GM21390 (cell line): Measurements from ENCODE around the gene PROCA1.
"Not testable (repeated sequence)": the region's sequence is repeated elsewhere in the genome, so short reads cannot be mapped to it uniquely, and the experiment has no call there.

Source experiments
- ATAC-seq: cut with Tn5 transposase; IDR thresholded peaks from one replicate; pipeline ENCODE4 v1.9.1; 2021; ENCODE audit not compliant: unreplicated experiment

The PROCA1 gene

DNA sequence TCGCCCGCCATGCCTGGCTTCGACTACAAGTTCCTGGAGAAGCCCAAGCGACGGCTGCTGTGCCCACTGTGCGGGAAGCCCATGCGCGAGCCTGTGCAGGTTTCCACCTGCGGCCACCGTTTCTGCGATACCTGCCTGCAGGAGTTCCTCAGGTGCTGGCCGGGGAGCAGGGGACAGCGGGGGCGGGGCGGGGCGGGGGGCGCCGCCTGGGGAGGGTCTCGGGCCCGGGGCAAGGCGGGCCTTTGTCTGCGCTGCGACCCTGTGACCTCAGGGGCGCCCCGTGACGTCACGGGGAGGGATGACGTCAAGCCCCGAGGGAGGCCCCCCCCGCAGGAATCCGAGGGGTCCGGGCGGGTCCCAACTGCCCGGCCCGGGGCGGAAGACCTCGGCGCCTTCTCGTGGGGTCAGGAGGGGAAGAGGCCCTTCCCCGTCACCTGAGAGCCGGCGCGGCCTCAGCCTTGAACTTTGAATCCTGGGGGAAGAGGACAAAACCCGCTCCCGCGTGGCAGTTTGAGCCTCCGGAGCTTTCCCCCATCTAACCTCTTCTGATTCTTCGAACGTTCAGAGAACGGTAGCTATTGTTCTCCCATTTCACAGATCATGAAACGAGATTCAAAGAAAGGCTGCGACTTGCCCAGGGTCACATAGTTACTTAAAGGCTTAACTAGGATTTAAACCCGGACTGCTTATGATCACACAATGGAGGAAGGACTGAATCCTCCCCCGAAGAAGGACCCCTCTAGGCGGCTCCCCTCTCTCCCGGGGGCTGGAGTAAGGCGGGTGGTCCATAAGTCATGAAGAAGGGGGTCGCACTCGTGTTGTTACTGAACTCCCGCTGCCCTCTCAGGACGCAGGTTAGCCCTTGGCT lies 32.6 kb upstream of the PROCA1 start:
- peak; percentile 16 for ATAC-seq

DNA sequence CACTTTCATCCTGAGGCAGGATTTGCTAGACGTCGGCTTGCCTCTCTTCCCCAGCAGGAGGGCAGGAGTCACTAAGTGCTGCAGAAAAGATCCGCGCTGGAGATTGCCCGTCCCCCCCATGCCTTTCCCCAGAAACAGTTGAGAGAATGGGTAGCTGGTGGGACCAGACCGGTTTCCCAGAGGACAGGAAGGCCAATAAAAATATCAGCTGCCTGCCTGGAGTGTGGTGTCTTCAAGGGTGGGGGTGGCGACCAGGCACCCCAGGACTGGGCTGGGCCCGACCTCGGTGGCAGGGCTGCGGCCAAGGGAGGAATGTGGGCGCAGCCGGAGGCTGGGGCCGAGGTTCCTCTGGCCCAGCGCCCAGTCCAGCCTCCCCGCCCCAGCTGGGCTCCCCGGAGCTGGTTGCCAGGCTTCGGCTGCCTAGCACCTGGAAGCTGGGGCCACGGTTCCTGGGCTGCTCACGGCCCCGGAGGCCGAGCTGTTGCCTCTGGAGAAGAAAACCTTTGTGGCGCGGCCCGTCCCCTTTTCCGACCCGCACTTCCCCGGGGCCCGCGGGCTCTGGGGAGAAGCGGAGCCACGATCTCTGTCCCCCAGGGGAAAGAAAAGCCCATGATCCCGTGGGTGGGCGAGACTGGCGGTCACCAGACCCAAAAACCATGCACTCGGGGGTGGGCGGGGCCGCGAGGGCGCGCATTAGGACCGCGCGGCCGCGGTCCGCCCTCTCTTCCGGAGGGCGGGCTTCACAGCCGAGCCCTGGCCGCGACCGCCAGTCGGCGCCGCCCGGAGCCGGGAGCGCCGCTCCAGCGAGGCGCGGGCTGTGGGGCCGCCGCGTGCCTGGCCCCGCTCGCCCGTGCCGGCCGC lies 31.8 kb upstream of the PROCA1 start, which contains the start of gene TRAF4:
Gene TRAF4 (plus strand): TSS at position 769 of the 861 bp plus-strand sequence. CDS start 102 bp downstream, outside the sequence.
- peak; percentile 53 for ATAC-seq

DNA sequence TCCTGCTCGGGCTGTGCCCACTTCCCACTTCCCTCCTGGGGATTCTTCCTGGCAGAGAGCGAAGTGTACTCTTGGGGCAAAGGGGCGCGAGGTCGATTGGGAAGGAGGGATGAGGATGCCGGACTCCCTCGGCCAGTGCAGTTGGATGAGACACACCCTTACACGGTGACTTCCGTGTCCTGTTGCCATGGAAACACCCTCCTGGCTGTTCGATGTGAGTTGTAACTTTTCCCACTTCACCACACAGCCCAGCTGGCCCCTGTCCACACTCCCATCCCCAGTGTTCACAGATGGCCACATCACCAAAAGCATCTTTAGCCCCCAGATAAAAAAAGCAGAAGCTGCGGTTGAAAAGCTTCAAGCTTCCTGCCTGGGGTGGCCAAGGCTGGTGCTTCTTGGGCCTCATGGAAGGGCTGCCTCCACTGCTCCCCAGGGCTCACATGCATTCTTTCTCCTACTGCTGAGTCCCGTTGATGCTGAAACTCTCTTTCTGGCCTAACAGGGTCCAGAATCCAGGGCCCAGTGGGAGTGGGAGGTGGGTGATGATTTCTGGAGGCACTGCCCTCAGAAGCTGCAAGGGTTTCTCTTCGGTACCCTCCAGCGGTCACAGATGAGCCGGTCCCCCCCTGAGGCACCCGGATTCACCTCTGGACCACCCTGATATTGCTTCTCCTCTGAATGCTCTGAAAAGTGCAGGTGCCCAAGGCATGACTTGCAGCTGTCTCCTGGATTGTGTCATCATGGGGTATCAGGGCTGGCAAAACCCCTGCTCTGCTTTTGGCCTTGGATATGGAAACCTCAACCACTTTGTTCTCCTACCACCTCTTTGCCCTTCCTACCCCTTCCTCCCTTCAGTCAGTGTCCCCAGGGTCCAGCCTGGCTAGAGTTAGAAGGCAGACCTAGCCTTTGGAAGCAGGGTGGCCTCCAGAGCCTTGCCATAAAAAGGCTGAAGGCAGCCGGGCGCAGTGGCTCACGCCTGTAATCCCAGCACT lies 30.0 kb upstream of the PROCA1 start:
- ATAC-seq: no peak

DNA sequence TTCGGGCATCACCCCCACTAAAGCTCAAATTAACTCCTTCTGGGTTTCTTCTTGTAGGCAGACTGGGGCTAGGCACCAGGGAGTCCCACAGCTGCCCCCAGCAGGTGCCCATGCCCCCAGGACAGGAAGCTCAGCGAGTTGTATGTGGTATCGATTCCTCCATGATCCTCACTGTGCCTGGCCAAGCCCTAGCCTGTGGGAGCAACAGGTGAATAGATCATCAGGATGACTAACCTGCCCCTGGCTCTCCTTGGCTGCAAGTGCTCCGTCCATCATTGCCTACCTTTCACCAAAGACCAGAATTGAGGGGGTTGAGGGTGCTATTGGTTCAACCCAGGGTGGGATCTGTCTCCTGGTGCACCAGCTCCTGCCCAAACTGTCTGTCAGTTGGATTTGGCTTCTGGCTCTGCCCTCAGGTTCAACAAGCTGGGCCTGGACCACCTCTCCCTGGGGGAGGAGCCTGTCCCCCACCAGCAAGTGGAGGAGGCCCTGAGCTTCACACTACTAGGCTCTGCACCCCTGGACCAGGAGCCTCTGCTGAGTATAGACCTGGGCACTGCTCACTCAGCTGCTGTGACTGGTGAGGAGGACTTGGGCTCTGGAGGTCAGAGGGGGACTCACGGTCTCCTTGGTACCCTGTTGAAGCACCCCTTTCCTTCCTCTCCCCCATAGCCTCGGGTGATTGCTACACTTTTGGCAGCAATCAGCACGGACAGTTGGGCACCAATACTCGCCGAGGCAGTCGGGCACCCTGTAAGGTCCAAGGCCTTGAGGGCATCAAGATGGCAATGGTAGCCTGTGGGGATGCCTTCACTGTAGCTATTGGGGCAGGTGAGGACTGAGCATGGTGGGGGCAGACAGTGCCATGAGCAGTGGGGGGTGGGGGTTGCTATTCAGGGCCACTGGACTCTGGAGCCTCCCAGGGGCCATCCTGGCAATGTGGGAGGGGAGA lies 29.0 kb upstream of the PROCA1 start:
- ATAC-seq: no peak

DNA sequence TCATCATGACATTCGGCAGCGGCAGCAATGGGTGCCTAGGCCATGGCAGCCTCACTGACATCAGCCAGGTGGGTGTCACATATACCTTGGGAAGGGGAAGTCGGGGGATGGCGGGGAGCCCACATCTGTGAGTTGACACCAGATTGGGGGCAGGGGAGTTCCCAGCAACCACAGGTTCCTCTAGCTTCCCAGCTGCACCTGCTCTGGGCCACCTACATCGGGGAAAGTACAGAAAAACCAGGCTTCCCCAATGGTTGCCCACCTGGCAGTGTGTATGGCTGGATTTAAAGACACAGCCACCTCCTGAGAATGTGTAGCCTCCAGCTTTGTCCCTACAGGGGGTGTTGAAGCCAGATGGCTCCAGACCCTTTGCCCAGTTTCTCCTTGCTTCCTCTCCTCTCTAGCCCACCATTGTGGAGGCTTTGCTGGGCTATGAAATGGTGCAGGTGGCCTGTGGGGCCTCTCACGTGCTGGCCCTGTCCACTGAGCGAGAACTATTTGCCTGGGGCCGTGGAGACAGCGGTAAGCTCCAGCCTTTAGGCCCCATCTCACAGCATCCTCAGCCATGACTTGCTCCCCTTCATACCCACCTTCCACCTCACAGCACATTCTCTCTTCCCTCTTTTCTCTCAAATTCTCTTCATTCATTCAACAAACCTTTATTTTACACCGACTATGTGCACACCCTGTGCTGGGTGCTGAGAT lies 27.1 kb upstream of the PROCA1 start:
- ATAC-seq: no peak

DNA sequence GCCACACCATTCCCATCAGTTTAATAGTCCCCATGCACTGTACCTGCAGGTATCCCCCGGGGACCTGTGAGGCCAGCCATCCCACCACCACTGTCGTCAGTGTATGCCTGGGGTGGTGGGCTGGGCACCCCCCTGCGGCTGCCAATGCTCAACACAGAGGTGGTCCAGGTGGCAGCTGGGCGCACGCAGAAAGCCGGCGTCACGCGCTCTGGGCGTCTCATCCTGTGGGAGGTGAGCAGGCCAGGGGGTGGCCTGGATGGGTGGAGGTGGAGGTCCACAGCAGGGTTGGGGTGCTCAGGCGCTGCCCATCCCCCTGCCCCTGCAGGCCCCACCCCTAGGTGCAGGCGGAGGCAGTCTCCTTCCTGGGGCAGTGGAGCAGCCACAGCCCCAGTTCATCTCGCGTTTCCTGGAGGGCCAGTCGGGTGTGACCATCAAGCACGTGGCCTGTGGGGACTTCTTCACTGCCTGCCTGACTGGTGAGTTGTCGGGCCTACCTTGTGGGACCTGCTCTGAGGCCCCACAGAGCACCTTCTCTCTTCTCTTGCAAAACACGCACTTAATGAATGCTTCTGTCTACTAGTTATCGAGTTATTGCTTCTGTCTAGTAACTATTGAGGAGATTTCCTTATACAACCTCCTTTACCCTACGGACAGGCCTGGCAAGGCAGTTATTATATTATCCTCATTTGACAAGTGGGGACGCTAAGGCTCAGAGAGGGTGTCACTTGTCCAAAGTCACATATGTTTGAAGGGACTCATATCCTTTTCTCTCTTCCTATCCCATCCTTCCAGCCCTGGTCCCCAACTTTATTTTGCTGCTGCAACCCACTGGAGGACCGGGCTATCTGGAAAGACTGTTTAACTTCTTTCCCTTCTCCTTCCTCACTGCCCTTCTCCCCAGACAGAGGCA lies 26.3 kb upstream of the PROCA1 start:
- ATAC-seq: peak; percentile 60

DNA sequence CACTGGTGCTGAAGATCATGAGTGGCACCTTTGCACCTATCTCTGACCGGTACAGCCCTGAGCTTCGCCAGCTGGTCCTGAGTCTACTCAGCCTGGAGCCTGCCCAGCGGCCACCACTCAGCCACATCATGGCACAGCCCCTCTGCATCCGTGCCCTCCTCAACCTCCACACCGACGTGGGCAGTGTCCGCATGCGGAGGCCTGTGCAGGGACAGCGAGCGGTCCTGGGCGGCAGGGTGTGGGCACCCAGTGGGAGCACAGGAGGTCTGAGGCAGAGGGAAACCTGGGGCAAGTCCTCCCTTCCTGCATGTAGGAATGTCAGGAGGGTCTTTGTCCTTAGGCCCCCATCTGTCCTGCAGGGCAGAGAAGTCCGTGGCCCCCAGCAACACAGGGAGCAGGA lies 25.6 kb upstream of the PROCA1 start:
- no peak for ATAC-seq

DNA sequence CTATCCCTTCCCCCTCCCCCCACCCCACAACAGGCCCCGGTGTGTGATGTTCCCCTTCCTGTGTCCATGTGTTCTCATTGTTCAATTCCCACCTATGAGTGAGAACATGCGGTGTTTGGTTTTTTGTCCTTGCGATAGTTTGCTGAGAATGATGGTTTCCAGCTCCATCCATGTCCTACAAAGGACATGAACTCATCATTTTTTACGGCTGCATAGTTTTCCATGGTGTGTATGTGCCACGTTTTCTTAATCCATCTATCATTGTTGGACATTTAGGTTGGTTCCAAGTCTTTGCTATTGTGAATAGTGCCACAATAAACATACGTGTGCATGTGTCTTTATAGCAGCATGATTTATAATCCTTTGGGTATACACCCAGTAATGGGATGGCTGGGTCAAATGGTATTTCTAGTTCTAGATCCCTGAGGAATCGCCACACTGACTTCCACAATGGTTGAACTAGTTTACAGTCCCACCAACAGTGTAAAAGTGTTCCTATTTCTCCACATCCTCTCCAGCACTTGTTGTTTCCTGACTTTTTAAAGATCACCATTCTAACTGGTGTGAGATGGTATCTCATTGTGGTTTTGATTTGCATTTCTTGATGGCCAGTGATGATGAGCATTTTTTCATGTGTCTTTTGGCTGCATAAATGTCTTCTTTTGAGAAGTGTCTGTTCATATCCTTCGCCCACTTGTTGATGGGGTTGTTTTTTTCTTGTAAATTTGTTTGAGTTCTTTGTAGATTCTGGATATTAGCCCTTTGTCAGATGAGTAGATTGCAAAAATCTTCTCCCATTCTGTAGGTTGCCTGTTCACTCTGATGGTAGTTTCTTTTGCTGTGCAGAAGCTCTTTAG lies 24.5 kb upstream of the PROCA1 start:
- not testable (repeated sequence) for ATAC-seq

DNA sequence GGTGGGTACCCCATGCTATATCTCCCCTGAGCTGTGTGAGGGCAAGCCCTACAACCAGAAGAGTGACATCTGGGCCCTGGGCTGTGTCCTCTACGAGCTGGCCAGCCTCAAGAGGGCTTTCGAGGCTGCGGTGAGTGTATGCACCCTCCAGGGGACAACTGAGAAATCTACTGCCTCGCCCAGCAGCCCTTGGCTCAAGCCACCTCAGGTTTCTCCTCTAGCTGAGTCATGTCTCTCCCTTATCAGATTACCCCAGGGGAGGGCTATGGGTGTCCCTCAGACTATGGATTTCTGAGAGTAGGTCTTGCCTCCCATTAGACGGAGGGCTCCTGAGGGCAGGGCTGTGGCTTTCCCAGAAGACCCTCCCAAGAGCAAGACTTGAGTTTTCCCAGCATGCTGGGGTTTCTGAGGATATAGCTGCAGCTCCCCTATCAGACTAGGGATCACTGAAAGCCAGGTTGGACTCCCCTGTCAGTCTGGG lies 23.6 kb upstream of the PROCA1 start:
- no peak for ATAC-seq

DNA sequence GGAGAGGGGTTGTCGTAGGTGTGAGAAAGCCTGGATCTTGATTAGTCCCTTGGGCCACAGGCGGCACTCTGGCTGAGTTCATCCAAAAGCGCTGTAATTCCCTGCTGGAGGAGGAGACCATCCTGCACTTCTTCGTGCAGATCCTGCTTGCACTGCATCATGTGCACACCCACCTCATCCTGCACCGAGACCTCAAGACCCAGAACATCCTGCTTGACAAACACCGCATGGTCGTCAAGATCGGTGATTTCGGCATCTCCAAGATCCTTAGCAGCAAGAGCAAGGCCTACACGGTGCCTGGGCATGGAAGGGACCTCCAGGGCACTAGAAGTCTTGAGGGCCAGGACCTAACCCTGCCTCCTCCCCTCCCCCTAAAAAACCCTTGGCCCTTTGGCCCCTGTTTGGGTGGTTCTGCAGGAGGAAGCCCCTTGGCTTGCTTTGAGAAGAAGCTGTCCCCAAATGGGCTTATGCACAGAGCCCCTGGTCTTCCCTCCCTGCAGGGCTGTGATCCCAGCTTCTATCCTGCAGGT lies 23.1 kb upstream of the PROCA1 start:
- no peak for ATAC-seq

DNA sequence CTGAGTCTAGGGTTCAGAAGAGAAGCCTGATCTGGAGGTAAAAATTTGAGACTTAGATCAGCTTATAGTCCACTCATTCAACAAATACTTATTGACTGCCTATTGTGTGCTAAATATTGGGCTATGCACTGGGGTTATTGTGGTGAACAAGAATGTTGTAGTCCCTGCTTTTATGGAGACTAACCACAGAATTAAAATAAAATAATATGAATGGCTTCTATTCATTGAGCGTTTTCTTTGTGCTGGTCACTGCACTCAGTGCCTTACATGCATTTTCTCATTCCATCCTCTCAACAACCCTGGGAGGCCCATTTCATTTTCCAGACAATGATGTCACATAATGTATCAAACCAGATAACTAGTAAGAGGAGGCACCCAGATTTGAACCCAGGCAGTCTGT lies 21.7 kb upstream of the PROCA1 start:
- ATAC-seq: no peak

DNA sequence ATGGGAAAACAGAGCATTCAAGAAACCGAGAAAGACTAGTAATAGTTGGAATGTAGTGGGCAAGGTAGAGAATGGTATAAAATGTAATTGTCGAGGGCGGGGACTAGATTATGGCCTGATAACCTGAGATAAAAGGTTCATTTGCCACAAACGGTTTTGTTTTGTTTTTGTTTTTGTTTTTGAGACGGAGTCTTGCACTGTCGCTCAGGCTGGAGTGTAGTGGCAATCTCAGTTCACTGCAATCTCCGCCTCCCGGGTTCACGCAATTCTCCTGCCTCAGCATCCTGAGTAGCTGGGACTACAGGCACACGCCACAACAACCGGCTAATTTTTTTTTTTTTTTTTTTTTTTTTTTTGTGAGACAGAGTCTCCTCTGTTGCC lies 18.3 kb upstream of the PROCA1 start:
- no peak for ATAC-seq

DNA sequence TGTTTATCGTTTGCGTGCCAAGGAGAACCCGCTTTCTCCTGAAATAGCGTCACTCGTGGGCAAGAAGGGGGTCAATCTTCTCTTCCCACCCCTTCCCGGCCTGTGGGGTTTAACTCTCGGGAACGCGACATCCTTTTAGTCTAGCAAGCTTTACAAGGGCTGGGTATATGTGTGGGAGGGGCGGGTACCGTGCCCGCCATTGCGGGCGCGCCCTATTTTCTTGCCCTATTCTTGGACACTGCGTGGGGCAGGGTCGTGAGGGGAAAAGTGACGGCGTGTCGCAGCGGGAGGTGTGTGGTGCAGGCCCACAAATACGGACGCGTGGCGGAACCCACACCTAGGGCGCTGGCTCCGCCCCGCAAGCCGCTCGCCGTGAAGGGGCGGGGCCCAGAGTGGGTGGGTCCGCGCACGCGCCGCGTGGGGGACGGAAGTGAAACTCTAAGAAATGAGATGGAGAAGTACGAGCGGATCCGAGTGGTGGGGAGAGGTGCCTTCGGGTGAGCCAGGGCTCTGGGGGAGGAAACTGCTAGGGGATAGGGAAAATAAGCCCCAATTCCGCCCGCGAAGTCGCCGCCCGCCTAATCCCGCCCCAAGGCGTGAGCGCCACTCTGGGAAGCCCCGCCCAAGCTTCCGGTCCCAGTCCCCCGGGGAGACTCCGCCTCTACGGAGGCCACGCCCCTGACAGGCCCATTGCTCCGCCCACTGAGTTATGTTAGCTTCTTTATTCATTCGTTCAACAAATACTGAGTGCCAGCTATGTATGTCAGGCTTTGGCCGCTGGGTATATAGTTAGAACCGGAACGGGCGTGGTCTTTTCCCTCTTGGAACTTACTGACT lies 16.9 kb upstream of the PROCA1 start, which contains the start of gene NEK8:
Gene NEK8 (plus strand): TSS at position 425 of the 837 bp plus-strand sequence. CDS start 26 bp downstream, at position 451.
- ATAC-seq: peak; percentile 33

DNA sequence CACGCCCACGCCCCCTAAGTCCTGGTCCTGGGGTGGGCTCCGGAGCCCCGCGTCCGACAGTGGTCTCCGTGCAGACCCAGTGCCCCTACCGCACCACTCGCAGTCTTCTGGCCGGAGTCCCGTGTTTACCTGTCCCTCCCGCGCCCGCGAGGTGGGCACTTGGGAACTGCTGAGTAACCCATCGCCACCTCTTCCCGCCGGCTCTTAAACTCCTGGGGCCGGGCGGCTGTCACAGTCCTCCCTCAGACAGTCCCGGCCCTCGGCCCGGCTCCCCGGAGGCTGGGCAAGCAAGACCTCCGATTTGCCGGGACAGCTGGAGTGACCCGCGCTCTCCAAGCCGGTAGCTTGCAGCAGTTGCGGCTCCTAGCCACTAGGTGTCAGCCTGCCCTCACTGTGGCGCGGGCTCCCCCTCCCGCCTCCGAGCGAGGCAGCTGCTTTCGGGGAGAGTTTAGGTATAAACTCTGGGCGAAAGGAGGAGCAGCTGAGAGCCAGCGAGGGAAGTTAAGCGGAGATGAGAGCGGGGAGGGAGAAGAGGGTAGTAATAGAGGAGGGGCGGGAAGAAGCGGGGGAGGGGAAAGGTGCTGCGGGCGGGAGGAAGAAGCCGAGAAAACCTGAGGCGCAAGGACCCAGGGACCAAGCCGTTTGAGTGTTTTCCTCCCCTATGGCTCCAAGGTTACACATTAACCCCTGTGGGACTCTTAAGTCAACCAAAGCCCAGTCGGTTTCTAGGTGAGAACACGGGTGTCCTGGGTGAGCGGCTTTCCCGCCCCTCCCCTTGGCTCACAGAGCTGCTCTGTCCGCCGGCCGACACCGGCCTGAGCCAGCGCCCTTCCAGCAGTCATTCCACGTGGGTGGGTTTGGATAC lies 15.2 kb upstream of the PROCA1 start:
- peak; percentile 42 for ATAC-seq

DNA sequence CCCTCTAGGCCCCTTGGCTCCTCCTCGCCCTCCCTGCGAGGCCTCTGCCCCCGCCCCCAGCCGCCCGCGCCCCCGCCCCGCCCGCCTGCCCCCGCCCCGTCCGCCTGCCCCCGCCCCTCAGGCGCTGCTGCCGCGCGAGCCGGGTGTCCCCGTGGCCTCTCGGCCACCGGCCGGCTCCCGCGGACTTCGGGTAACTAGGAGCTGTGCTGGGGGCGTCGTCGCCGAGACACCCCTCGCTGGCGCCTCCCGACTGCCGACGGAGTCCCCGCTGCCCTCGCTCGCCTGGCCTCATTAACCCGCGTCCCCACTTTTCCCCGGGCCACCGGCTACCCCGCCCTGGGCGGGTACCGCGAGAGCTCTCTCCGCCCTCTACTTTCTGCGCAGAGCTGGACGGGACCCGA lies 14.5 kb upstream of the PROCA1 start, which contains the start of gene TLCD1:
Gene TLCD1 (minus strand): TSS at position 8 of the 401 bp plus-strand sequence. CDS start 136 bp downstream, outside the sequence.
- ATAC-seq: no peak
